Endothelial cell of umbilical vein (primary cell): ENCODE data around the gene HMCN1.

ENCODE experiments used
- CTCF ChIP-seq, 2 donors: IDR thresholded peaks; 1 replicate in 1 of 2; 2 replicates in 1 of 2; pipeline ENCODE4 v1.5.1; 2011; ENCODE audit warnings: low read length in 2 of 2, mild to moderate bottlenecking in 2 of 2, moderate library complexity in 2 of 2, control low read depth in 1 of 2, inconsistent platforms in 1 of 2, low read depth in 1 of 2; ENCODE audit not compliant: insufficient read depth in 1 of 2; ENCODE audit errors: extremely low read depth in 1 of 2
- EZH2 ChIP-seq: IDR thresholded peaks from 2 replicates; pipeline ENCODE4 v1.6.1; 2012; ENCODE audit warnings: borderline replicate concordance, low read depth, mild to moderate bottlenecking, moderate library complexity, low read length, inconsistent platforms; ENCODE audit not compliant: severe bottlenecking
- FOS ChIP-seq: IDR thresholded peaks from 2 replicates; pipeline ENCODE4 v1.6.1; 2011; ENCODE audit warnings: mild to moderate bottlenecking, low read length, moderate library complexity, borderline replicate concordance; ENCODE audit not compliant: insufficient read depth
- GATA2 ChIP-seq: IDR thresholded peaks from 2 replicates; pipeline ENCODE4 v1.7.0; 2011; ENCODE audit warnings: low read depth, mild to moderate bottlenecking, moderate library complexity, mixed read lengths, low read length; ENCODE audit not compliant: insufficient read length, insufficient read depth
- JUN ChIP-seq: IDR thresholded peaks from 2 replicates; pipeline ENCODE4 v1.6.1; 2011; ENCODE audit warnings: borderline replicate concordance, low read depth; ENCODE audit not compliant: insufficient read length, insufficient read depth
- POLR2A ChIP-seq: IDR thresholded peaks from 2 replicates; pipeline ENCODE4 v1.6.1; 2012; ENCODE audit warnings: low read depth, mild to moderate bottlenecking, control low read depth, low read length
- POLR2AphosphoS5 ChIP-seq: IDR thresholded peaks from 2 replicates; pipeline ENCODE4 v1.6.1; 2012; ENCODE audit warnings: low read depth, mild to moderate bottlenecking, control low read depth, low read length, moderate library complexity; ENCODE audit not compliant: insufficient read depth
- TF ChIP-seq, protein P1 (sequence below): IDR thresholded peaks from 2 replicates; pipeline ENCODE4 v1.6.1; 2011; ENCODE audit not compliant: insufficient read depth, insufficient read length

GRCh38 chr1:185896863-185897262 is 162.7 kb downstream of the HMCN1 start:
- TF ChIP-seq CTCF (IDR thresholded peaks at IDR 0.05; ENCODE audit: extremely low read depth in 1 of 2, insufficient read depth in 1 of 2, low read depth in 1 of 2, low read length in 2 of 2) (no peak), POLR2A (no peak), EZH2 (no peak), FOS (peak; percentile 44), GATA2 (no peak), POLR2AphosphoS5 (no peak), JUN (no peak)
- TF ChIP-seq, protein P1, sequence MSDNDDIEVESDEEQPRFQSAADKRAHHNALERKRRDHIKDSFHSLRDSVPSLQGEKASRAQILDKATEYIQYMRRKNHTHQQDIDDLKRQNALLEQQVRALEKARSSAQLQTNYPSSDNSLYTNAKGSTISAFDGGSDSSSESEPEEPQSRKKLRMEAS: no peak
